Suprapubic skin (tissue), 4 donors: Measurements from ENCODE around the gene GNB1L.

Experiments
- EP300 ChIP-seq: sonication (generic); formaldehyde crosslinking; IDR thresholded peaks from one replicate; pipeline ENCODE4 v1.6.1; 2017; ENCODE audit warnings: antibody characterized with exemption
- POLR2A ChIP-seq, 2 donors: fragments of 450-650 bp; IDR thresholded peaks; one replicate each; pipeline ENCODE4 v1.6.1; 2017; ENCODE audit warnings: antibody characterized with exemption in 2 of 2, mild to moderate bottlenecking in 2 of 2, moderate library complexity in 2 of 2
- POLR2AphosphoS5 ChIP-seq, 3 donors: sonication (generic); formaldehyde crosslinking; IDR thresholded peaks; one replicate each; pipeline ENCODE4 v1.6.1; 2017; ENCODE audit warnings: antibody characterized with exemption in 3 of 3
- TF ChIP-seq, protein P1 (sequence below), 2 donors: fragments of 200-600 bp in 1 of 2; fragments of 450-650 bp in 1 of 2; sonication (generic) in 1 of 2; IDR thresholded peaks; one replicate each; pipeline ENCODE4 v1.5.1; 2016 to 2019; ENCODE audit warnings: antibody characterized with exemption in 2 of 2, mild to moderate bottlenecking in 1 of 2, moderate library complexity in 1 of 2

- TF ChIP-seq, protein P1, sequence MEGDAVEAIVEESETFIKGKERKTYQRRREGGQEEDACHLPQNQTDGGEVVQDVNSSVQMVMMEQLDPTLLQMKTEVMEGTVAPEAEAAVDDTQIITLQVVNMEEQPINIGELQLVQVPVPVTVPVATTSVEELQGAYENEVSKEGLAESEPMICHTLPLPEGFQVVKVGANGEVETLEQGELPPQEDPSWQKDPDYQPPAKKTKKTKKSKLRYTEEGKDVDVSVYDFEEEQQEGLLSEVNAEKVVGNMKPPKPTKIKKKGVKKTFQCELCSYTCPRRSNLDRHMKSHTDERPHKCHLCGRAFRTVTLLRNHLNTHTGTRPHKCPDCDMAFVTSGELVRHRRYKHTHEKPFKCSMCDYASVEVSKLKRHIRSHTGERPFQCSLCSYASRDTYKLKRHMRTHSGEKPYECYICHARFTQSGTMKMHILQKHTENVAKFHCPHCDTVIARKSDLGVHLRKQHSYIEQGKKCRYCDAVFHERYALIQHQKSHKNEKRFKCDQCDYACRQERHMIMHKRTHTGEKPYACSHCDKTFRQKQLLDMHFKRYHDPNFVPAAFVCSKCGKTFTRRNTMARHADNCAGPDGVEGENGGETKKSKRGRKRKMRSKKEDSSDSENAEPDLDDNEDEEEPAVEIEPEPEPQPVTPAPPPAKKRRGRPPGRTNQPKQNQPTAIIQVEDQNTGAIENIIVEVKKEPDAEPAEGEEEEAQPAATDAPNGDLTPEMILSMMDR (IDR thresholded peaks at IDR 0.05), result no peak
- TF ChIP-seq POLR2A (IDR thresholded peaks at IDR 0.05), result no peak
- no peak for TF ChIP-seq EP300
- TF ChIP-seq POLR2AphosphoS5 (IDR thresholded peaks at IDR 0.05), result no peak
These were observed 95.1 kb downstream of the GNB1L start for GRCh38 chr22:19759427-19760057.
